GM18951 (cell line): Measurements from ENCODE around the gene ATN1.

Experiments
- POLR2A ChIP-seq: IDR thresholded peaks from 4 replicates; pipeline ENCODE4 v1.6.1; 2011; ENCODE audit warnings: mild to moderate bottlenecking; ENCODE audit not compliant: insufficient read length, insufficient read depth; ENCODE audit errors: extremely low read depth
- in situ Hi-C: fragments of 300-500 bp; cut with MboI; formaldehyde crosslinking; loops from one replicate; pipeline ENCODE4 v1.12.0; 2022; ENCODE audit warnings: low sequenced_read_pairs, mixed read lengths, inconsistent platforms; ENCODE audit not compliant: unreplicated experiment

The ATN1 gene

GRCh38 chr12:6957151-6957701 lies 29.5 kb downstream of the ATN1 start:
- no peak for TF ChIP-seq POLR2A
- in situ Hi-C loops: no loop called here

DNA sequence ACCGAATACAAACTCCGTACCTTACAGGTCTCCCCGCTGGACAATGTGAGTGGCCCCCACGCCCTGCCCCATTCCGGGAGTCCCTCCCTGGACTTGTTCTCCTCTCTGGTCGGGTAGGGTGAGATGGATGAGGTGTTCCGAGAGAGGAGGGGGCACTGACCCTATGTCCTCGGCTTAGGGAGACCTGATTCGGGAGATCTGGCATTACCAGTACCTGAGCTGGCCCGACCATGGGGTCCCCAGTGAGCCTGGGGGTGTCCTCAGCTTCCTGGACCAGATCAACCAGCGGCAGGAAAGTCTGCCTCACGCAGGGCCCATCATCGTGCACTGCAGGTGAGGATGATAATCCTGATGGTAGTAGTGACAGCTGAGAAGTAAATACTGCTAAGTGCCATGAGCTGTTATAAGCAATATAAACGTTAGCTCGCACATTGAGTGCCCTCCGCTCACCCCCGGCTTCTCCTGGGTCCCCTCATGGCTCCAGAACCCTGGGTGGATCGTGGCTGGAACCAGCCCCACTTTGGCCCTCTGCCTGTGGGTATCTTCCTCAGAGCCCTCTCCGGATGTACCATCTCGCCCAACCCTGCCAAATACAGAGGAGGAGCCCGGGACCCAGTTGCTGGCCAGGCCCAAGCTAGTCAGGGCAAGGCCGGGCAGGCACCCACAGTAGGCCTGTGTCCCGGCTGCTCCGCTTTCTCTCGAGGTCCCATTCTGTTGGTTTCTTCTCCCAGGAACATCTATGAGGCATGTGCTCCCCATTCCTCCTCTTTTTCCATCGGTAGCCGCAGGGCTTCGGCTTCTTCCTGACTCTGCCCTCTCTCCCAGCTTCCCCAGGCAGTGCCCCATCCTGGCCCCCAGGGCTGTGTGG lies 30.2 kb downstream of the ATN1 start:
- no peak for TF ChIP-seq POLR2A
- in situ Hi-C loops: no loop called here

- TF ChIP-seq POLR2A: no peak
- in situ Hi-C loops: no loop called here
These were observed 30.9 kb downstream of the ATN1 start for GRCh38 chr12:6958609-6959057.

DNA sequence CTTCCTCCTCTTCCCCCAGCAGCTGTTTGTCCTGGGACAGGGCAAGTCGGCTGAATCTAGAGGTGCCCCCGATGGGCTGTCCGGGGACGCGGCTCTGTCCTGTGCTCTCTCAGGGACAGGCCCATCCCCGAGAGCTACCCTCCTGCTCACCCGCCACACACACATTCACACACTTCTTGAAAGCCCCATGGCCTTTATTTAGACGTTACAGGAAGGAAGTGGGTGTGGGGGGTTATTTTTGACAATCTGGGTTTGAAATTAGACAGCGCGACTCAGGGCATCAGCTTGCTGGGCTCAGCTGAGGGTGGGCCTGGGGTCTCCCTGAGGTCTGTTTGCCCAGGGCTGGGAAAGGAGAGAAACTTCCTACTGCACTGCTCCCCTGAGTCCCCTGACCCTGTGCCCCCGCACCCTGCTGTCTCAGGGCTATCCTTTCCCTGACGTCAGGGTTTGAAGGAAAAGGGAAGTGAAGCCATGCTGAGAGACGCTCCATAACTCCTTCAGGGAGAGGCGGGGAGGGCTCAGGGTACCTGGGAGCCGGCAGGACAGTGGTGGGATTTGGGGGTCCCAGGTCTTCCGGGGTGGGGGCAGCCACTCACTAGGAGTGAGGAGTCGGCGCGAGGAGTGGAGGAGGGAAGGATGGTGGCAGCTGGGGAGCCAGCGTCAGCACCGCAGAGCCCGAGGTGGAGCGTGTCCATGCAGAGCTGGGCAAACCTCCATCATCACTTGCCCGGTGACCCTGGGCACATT lies 31.5 kb downstream of the ATN1 start:
- peak; percentile 81 for TF ChIP-seq POLR2A
- in situ Hi-C loops: no loop called here

- in situ Hi-C loops: no loop called here
- TF ChIP-seq POLR2A: no peak
These were observed 32.2 kb downstream of the ATN1 start for GRCh38 chr12:6959805-6960592.

- no peak for TF ChIP-seq POLR2A
- in situ Hi-C loops: no loop called here
These were observed 33.0 kb downstream of the ATN1 start for GRCh38 chr12:6960593-6961277.

GRCh38 chr12:6961278-6961694 lies 33.5 kb downstream of the ATN1 start:
- peak; percentile 48 for TF ChIP-seq POLR2A
- in situ Hi-C loops: no loop called here

GRCh38 chr12:6961695-6962284 lies 34.0 kb downstream of the ATN1 start:
- TF ChIP-seq POLR2A: peak; percentile 39

DNA sequence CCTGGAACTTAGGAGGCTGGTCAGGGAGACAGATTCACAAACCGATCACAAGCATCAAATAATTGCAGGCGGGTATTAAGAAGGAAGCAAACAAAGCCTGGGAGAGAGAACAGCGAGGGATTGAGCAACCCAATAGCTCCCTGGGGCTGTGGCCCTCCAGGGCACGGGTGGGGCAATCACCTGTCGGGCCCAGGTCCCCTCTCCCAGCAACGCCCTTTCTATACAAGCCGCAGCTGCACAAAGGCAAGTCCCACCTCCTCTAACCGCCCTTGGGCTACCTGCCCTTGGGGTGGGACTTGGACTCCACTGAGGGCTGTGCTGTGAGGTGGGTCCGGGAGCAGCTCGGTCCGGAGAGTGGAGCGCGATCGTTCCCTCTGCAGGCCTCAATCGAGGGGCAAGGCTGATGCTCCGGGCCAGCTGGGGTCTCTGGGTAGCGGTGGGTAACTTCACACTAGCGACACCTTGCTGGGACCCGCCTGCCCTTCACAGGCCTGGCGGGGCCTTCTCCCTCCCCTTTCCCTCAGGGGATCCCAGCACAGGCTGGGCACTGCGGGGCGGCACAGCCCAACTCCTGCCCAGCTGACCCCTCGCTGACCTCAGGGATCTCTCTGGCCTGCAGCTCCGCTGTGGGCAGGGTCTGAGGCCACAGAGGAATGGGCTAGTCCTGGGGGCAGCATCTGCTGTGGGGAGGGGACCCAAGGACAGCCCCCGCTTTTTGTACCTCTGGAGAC lies 34.7 kb downstream of the ATN1 start:
- in situ Hi-C loops: no loop called here
- TF ChIP-seq POLR2A: no peak

More at GRCh38 chr12:6961695-6962284, 34.0 kb downstream of the ATN1 start:
- in situ Hi-C loops: no loop called here

- in situ Hi-C loops: no loop called here
- no peak for TF ChIP-seq POLR2A
These were observed 35.4 kb downstream of the ATN1 start for GRCh38 chr12:6963016-6963731.
